Upper lobe of left lung (tissue), 6 donors: ENCODE data around the gene SAMD4A. TPM values are rescaled to one million over a fixed set of nuclear protein-coding genes. Genes with fewer than 3 reads are reported as not detected.

Experiments used
- ATAC-seq, 2 donors: fragments of 200-7000 bp; cut with Tn5 transposase; one replicate each; pipeline ENCODE4 v1.9.1; 2022; ENCODE audit warnings: mild to moderate bottlenecking in 2 of 2, moderate library complexity in 2 of 2; ENCODE audit not compliant: low FRiP score in 2 of 2
- DNase-seq, 2 donors: peaks; one replicate each; pipeline ENCODE4 v3.0.0-alpha.2; 2019 to 2020
- H3K27ac ChIP-seq, 4 donors: fragments of 200-600 bp; sonication (generic); one replicate each; pipeline ENCODE4 v1.5.1; 2016 to 2019
- H3K27me3 ChIP-seq, 4 donors: fragments of 200-600 bp; sonication (generic); one replicate each; pipeline ENCODE4 v1.5.1; 2017 to 2019
- H3K36me3 ChIP-seq, 4 donors: fragments of 200-600 bp; sonication (generic); one replicate each; pipeline ENCODE4 v1.5.1; 2016 to 2019
- H3K4me1 ChIP-seq, 4 donors: fragments of 200-600 bp; sonication (generic); one replicate each; pipeline ENCODE4 v1.5.1; 2018 to 2019
- H3K4me3 ChIP-seq, 4 donors: fragments of 200-600 bp; sonication (generic); one replicate each; pipeline ENCODE4 v1.5.1; 2017 to 2019; ENCODE audit warnings: mild to moderate bottlenecking in 2 of 4, moderate library complexity in 1 of 4
- H3K9me3 ChIP-seq, 4 donors: fragments of 200-600 bp; sonication (generic); one replicate each; pipeline ENCODE4 v1.5.1; 2018 to 2019
- CTCF ChIP-seq, 6 experiments: fragments of 450-650 bp in 4 of 6; fragments of 200-600 bp in 2 of 6; sonication (generic) in 2 of 6; IDR thresholded peaks; one replicate each; pipeline ENCODE4 v1.5.1; 2016 to 2019; ENCODE audit warnings: antibody characterized with exemption in 6 of 6
- EP300 ChIP-seq, 4 donors: sonication (generic); formaldehyde crosslinking; IDR thresholded peaks; one replicate each; pipeline ENCODE4 v1.5.1; 2017; ENCODE audit warnings: antibody characterized with exemption in 4 of 4, control low read depth in 2 of 4
- POLR2A ChIP-seq, 4 donors: fragments of 450-650 bp; IDR thresholded peaks; one replicate each; pipeline ENCODE4 v1.5.1; 2016 to 2017; ENCODE audit warnings: antibody characterized with exemption in 4 of 4, mild to moderate bottlenecking in 2 of 4
- POLR2AphosphoS5 ChIP-seq, 2 donors: sonication (generic); formaldehyde crosslinking; IDR thresholded peaks; one replicate each; pipeline ENCODE4 v1.5.1; 2017; ENCODE audit warnings: antibody characterized with exemption in 2 of 2
- whole genome bisulfite sequencing, 2 donors: methylation state at CpG; one replicate each; pipeline ENCODE4 v1.1.5; 2017 to 2018; 5-methylcytosine and 5-hydroxymethylcytosine counted together
- total RNA-seq, 6 donors: library from RNA; depleted of rRNA in 4 of 6; stranded (reverse); fragments of >200 nt in 4 of 6; gene quantifications; one replicate each; pipeline versions ENCODE4 v1.1.0 to v1.2.1, GENCODE V29; 2016 to 2021
- donor health status: DM: no; HTN: no; CAD: no; lungs with moderate emphysema.
- donor health status: DM: no; HTN: yes; CAD: no; lungs with severe emphysema.

The SAMD4A gene
- total RNA-seq, 6 donors from 2014 or later, result 26.0 to 68.3 (median 37.0) TPM

- no peak for DNase-seq
These were observed 29.3 kb upstream of the SAMD4A start for GRCh38 chr14:54537651-54538050.

GRCh38 chr14:54538055-54538454 is 28.9 kb upstream of the SAMD4A start:
- Histone ChIP-seq H3K36me3 (peaks cover 0 to 30% (median 9%) of the 10 kb centered on the region in 4 donors), H3K27me3 (no peaks in the 10 kb centered on the region), H3K9me3 (no peaks in the 10 kb centered on the region), H3K27ac (no peak overlapping the region), H3K4me3 (no peak overlapping the region), H3K4me1 (peaks cover 0 to 3% (median 0%) of the 10 kb centered on the region in 4 donors)
- ATAC-seq, result no peak
- WGBS, 2 donors, result 89 to 94% methylated on average over 3 of the region's 3 CpGs
- DNase-seq, result no peak
- TF ChIP-seq POLR2AphosphoS5 (IDR thresholded peaks at IDR 0.05) (no peak), POLR2A (IDR thresholded peaks at IDR 0.05) (no peak), CTCF (IDR thresholded peaks at IDR 0.05) (no peak)

More at GRCh38 chr14:54537651-54538050, 29.3 kb upstream of the SAMD4A start:
- ATAC-seq, result no peak
- Histone ChIP-seq H3K4me1 (peaks cover 0 to 3% (median 0%) of the 10 kb centered on the region in 4 donors), H3K36me3 (peaks cover 0 to 30% (median 9%) of the 10 kb centered on the region in 4 donors), H3K27me3 (no peaks in the 10 kb centered on the region), H3K9me3 (no peaks in the 10 kb centered on the region), H3K4me3 (no peak overlapping the region), H3K27ac (no peak overlapping the region)
- 55 to 60% methylated on average over 2 of the region's 2 CpGs for WGBS, 2 donors
- TF ChIP-seq CTCF (IDR thresholded peaks at IDR 0.05) (no peak), POLR2A (IDR thresholded peaks at IDR 0.05) (no peak), POLR2AphosphoS5 (IDR thresholded peaks at IDR 0.05) (no peak), EP300 (IDR thresholded peaks at IDR 0.05) (no peak)

- ATAC-seq (no peak), DNase-seq (no peak)
- Histone ChIP-seq H3K27me3 (no peaks in the 10 kb centered on the region), H3K4me3 (no peak overlapping the region), H3K27ac (no peak overlapping the region), H3K4me1 (no peaks in the 10 kb centered on the region), H3K9me3 (no peaks in the 10 kb centered on the region), H3K36me3 (no peaks in the 10 kb centered on the region)
- 98 to 99% methylated on average over 3 of the region's 3 CpGs for WGBS, 2 donors
- no peak for TF ChIP-seq CTCF (IDR thresholded peaks at IDR 0.05)
- TF ChIP-seq EP300 (IDR thresholded peaks at IDR 0.05), result no peak
- no peak for TF ChIP-seq POLR2A (IDR thresholded peaks at IDR 0.05)
- no peak for TF ChIP-seq POLR2AphosphoS5 (IDR thresholded peaks at IDR 0.05)
These were observed 19.3 kb upstream of the SAMD4A start for GRCh38 chr14:54547583-54547982.

- 66 to 79% methylated on average over 5 of the region's 5 CpGs for WGBS, 2 donors
- no peak for ATAC-seq
- H3K27me3 ChIP-seq, result no peaks in the 10 kb centered on the region
- no peaks in the 10 kb centered on the region for H3K9me3 ChIP-seq
- H3K4me3 ChIP-seq, result no peak overlapping the region
- no peaks in the 10 kb centered on the region for H3K4me1 ChIP-seq
- no peak for DNase-seq
- no peak overlapping the region for H3K27ac ChIP-seq
- TF ChIP-seq POLR2A (IDR thresholded peaks at IDR 0.05), result no peak
- no peak for TF ChIP-seq EP300 (IDR thresholded peaks at IDR 0.05)
- no peak for TF ChIP-seq POLR2AphosphoS5 (IDR thresholded peaks at IDR 0.05)
- H3K36me3 ChIP-seq, result no peaks in the 10 kb centered on the region
These were observed 18.4 kb upstream of the SAMD4A start for GRCh38 chr14:54548491-54548890.

- Histone ChIP-seq H3K4me1 (no peaks in the 10 kb centered on the region), H3K4me3 (no peak overlapping the region), H3K9me3 (no peaks in the 10 kb centered on the region), H3K36me3 (no peaks in the 10 kb centered on the region), H3K27me3 (no peaks in the 10 kb centered on the region), H3K27ac (no peak overlapping the region)
- TF ChIP-seq EP300 (IDR thresholded peaks at IDR 0.05), result no peak
- no peak for TF ChIP-seq CTCF (IDR thresholded peaks at IDR 0.05)
- no peak for TF ChIP-seq POLR2AphosphoS5 (IDR thresholded peaks at IDR 0.05)
- TF ChIP-seq POLR2A (IDR thresholded peaks at IDR 0.05), result no peak
- DNase-seq (no peak), ATAC-seq (no peak)
- WGBS, 2 donors, result 90 to 91% methylated on average over 3 of the region's 3 CpGs
These were observed 17.1 kb upstream of the SAMD4A start for GRCh38 chr14:54549862-54550261.
